Posterior cingulate gyrus (tissue), 11 donors: ENCODE data around the gene ABCC3.

Experiments used
- DNase-seq, 10 donors: peaks; one replicate each; pipeline versions ENCODE4 v3.0.0 to v3.0.0-alpha.2; 2020 to 2021; ENCODE audit warnings: mixed read lengths in 3 of 10
- intact Hi-C: fragments of 100-400 bp; cut with DNase I; formaldehyde crosslinking; loops from one replicate; pipeline ENCODE4 v1.15.1; 2023

ABCC3 gene, protein sequence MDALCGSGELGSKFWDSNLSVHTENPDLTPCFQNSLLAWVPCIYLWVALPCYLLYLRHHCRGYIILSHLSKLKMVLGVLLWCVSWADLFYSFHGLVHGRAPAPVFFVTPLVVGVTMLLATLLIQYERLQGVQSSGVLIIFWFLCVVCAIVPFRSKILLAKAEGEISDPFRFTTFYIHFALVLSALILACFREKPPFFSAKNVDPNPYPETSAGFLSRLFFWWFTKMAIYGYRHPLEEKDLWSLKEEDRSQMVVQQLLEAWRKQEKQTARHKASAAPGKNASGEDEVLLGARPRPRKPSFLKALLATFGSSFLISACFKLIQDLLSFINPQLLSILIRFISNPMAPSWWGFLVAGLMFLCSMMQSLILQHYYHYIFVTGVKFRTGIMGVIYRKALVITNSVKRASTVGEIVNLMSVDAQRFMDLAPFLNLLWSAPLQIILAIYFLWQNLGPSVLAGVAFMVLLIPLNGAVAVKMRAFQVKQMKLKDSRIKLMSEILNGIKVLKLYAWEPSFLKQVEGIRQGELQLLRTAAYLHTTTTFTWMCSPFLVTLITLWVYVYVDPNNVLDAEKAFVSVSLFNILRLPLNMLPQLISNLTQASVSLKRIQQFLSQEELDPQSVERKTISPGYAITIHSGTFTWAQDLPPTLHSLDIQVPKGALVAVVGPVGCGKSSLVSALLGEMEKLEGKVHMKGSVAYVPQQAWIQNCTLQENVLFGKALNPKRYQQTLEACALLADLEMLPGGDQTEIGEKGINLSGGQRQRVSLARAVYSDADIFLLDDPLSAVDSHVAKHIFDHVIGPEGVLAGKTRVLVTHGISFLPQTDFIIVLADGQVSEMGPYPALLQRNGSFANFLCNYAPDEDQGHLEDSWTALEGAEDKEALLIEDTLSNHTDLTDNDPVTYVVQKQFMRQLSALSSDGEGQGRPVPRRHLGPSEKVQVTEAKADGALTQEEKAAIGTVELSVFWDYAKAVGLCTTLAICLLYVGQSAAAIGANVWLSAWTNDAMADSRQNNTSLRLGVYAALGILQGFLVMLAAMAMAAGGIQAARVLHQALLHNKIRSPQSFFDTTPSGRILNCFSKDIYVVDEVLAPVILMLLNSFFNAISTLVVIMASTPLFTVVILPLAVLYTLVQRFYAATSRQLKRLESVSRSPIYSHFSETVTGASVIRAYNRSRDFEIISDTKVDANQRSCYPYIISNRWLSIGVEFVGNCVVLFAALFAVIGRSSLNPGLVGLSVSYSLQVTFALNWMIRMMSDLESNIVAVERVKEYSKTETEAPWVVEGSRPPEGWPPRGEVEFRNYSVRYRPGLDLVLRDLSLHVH (N-terminal part only)

DNA sequence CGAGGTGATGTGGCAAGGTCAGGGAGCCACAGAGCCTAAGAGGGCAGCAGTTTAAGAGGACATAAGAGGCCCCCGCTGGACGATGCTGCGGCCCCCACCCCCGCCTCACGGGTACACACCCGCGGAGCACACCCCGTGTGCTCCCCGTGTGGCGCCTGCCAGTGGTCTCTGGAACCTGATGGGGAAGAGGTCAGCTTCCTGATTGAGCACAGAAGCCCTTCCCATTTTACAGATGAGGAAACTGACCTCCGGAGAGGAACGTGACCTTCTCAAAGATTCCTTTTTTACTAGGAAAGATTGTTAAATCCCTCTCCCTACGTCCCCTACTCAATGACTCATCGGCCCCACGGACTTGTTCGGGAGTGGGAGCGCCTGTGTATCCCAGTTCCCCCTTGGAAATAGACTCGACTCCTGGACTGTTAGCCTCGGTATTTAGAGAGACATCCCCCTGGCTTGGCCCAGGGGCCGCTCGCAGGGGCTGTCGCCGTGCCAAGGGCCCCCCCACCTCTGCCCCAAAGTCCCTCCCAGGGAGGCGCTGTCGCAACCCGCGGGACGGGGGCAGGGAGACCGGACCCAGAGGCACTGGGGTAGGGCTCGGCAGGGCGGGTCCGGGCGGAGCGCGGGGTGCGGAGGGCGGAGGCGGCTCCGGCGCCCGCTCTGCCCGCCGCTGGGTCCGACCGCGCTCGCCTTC is at the start of gene ABCC3:
Gene ABCC3 (plus strand): TSS at position 658 of the 691 bp plus-strand sequence. CDS start 56 bp downstream, outside the sequence.
- DNase-seq = peak in 3 of 10 donors; percentile 53 to 74 (median 73)
- intact Hi-C loops = no loop called here

GRCh38 chr17:50585346-50585745 is 49.3 kb upstream of the ABCC3 start:
- intact Hi-C loops = no loop called here
- DNase-seq = no peak

DNA sequence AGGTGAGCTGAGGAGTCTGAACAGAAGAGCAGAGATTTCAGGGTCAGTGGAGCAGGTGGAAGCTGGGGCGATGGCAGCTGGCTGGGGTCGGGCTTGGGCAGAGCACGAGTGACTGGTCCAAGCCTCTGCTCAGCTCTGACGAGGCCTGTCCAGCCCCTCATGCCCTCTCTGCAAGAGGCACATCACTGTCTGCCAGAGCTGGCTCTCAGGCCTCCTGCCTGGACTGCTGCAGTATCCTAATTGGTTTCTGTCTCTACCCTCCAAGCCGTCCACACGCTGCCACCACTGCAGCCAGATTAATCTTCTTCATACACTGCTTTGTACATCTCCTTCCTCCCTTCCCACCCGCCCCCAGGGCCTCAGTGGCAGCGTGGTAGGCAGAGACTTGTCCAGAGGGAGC is 48.8 kb upstream of the ABCC3 start:
- no peak for DNase-seq
- intact Hi-C loops = no loop called here

- no peak for DNase-seq
- intact Hi-C loops = no loop called here
Observed at GRCh38 chr17:50586421-50587247, 48.0 kb upstream of the ABCC3 start.

DNA sequence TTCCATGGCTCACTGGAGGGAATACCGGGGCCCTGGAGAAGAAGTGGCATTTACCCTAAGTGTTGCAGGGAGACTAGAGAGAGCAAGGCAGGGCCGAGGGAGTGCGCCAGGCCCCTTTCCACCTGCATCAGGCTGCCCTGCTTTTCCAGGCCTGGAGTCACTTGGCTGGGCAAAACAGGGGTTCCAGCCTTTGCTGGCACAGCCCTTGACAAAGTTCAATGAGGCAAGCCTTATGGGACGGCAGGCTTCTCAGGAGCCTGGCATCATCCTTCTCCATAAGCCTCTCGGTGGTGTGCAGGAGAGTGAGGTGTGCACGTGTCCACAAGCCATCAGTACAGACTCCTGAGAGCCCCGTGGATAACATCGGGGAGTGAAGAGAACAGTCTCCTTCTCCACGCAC is 47.1 kb upstream of the ABCC3 start:
- intact Hi-C loops = no loop called here
- no peak for DNase-seq

- DNase-seq = no peak
- intact Hi-C loops = no loop called here
Observed at GRCh38 chr17:50588391-50589049, 46.2 kb upstream of the ABCC3 start.

- intact Hi-C loops = no loop called here
- no peak for DNase-seq
Observed at GRCh38 chr17:50589095-50589705, 45.5 kb upstream of the ABCC3 start.

- no peak for DNase-seq
- intact Hi-C loops = no loop called here
Observed at GRCh38 chr17:50590946-50591737, 43.5 kb upstream of the ABCC3 start.

GRCh38 chr17:50593321-50593720 is 41.4 kb upstream of the ABCC3 start:
- DNase-seq = no peak
- intact Hi-C loops = no loop called here

GRCh38 chr17:50594128-50594823 is 40.4 kb upstream of the ABCC3 start:
- intact Hi-C loops = no loop called here
- DNase-seq = no peak

GRCh38 chr17:50594892-50595291 is 39.8 kb upstream of the ABCC3 start:
- DNase-seq = no peak
- intact Hi-C loops = no loop called here

DNA sequence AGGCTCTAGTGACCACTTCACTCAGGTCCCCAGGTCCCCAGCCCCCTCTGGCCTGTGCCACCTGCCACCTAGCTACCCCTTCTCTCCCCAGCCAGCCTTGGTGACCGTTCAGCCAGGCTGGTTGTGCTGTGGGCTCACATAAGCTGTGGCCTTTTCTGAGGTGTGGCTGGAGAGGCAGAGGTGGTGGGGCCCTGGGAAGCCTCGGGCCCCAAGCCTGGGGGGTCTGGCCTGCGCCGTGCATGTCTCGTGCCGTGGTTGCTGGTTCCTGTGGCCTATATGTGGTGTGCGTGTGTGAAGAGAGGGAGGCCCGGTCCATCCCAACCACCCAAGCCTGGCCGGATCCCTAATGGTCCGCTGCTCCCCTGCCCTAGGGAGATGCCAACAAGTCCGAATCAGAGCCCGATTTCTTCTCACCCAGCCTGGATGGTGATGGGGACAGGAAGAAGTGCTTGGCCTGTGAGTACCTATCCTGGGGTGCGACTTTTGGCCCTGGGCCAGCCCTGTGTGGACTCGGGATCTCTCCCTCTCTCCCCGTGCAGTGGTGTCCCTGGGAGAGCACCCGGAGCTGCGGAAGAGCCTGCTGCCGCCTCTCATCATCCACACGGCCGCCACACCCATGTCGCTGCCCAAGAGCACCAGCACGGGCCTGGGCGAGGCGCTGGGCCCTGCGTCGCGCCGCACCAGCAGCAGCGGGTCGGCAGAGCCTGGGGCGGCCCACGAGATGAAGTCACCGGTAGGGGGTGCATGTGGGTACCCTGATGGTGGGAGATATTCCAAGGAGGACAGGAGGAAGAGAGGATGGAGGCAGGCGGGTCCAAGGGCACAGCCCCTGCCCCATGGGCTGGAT is 38.3 kb upstream of the ABCC3 start:
- intact Hi-C loops = no loop called here
- no peak for DNase-seq

DNA sequence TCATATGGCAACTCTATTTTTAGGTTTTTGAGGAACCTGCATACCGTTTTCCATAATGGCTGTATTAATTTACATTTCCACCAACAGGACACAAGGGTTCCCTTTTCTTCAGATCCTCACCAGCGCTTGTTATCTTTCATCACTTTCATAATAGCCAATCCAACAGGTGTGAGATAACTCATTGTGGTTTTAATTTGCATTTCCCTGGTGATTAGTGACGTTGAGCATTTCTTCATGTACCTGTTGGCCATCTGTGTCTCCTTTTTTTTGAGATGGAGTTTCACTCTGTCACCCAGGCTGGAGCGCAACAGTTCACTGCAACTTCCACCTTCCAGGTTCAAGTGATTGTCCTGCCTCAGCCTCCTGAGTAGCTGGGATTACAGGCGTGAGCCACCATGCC is 36.2 kb upstream of the ABCC3 start:
- intact Hi-C loops = no loop called here
- DNase-seq = no peak

GRCh38 chr17:50599606-50600005 is 35.1 kb upstream of the ABCC3 start:
- intact Hi-C loops = no loop called here
- DNase-seq = peak in 1 of 10 donors; percentile 62

- intact Hi-C loops = no loop called here
- no peak for DNase-seq
Observed at GRCh38 chr17:50601823-50602375, 32.8 kb upstream of the ABCC3 start.

GRCh38 chr17:50602836-50603235 is 31.8 kb upstream of the ABCC3 start:
- intact Hi-C loops = no loop called here
- no peak for DNase-seq
